ENCODE measurements around the gene RUNX2. TPM values are rescaled to one million over a fixed set of nuclear protein-coding genes. Genes with fewer than 3 reads are reported as not detected.

The RUNX2 gene
- total and polyA plus RNA-seq, 8 donors, result 2.5 to 5.9 (median 3.0) TPM

GRCh38 chr6:45586216-45587171, 258.4 kb downstream of the RUNX2 start:
- TF ChIP-seq, protein P1, sequence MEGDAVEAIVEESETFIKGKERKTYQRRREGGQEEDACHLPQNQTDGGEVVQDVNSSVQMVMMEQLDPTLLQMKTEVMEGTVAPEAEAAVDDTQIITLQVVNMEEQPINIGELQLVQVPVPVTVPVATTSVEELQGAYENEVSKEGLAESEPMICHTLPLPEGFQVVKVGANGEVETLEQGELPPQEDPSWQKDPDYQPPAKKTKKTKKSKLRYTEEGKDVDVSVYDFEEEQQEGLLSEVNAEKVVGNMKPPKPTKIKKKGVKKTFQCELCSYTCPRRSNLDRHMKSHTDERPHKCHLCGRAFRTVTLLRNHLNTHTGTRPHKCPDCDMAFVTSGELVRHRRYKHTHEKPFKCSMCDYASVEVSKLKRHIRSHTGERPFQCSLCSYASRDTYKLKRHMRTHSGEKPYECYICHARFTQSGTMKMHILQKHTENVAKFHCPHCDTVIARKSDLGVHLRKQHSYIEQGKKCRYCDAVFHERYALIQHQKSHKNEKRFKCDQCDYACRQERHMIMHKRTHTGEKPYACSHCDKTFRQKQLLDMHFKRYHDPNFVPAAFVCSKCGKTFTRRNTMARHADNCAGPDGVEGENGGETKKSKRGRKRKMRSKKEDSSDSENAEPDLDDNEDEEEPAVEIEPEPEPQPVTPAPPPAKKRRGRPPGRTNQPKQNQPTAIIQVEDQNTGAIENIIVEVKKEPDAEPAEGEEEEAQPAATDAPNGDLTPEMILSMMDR (IDR thresholded peaks at IDR 0.05), result no peak
- intact Hi-C loops (cut with DNase I), result no loop called here
- Histone ChIP-seq H3K27ac (no peak overlapping the region), H3K9me3 (peaks cover 0 to 6% of the 10 kb centered on the region in 2 donors), H3K4me1 (no peaks in the 10 kb centered on the region), H3K4me3 (no peak overlapping the region), H3K36me3 (no peaks in the 10 kb centered on the region), H3K27me3 (peaks cover 0 to 5% of the 10 kb centered on the region in 2 donors)
- ATAC-seq, result no peak
- no peak for DNase-seq

GRCh38 chr6:45587229-45588060, 259.3 kb downstream of the RUNX2 start:
- TF ChIP-seq, protein P1 (IDR thresholded peaks at IDR 0.05), result no peak
- no peak for ATAC-seq

DNA sequence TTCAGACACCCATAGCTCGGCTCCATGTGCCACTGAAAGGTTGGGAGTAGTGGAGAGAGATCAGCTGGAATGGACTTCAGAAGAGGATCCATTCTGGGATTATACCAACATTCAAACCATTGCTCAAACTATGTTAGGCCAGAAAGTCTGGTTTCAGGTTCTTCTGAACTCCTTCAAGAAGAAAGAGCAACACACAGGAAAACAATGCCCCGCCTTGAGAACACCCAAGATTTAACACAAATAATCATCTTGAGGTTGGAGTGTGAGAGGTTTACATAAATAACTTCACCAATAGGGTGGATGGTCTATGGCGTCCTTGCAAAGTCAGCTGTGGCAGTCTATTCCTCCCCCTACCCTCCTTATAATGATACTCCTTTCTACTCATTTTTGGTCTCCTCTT, 261.2 kb downstream of the RUNX2 start:
- peaks cover 0 to 5% of the 10 kb centered on the region in 2 donors for H3K27me3 ChIP-seq
- H3K4me1 ChIP-seq, result no peaks in the 10 kb centered on the region
- H3K4me3 ChIP-seq, result no peak overlapping the region
- DNase-seq (no peak), ATAC-seq (no peak)
- no peak overlapping the region for H3K27ac ChIP-seq
- H3K9me3 ChIP-seq, result no peaks in the 10 kb centered on the region
- TF ChIP-seq, protein P1 (IDR thresholded peaks at IDR 0.05), result no peak
- intact Hi-C loops (cut with DNase I), result no loop called here
- H3K36me3 ChIP-seq, result no peaks in the 10 kb centered on the region

More at GRCh38 chr6:45587229-45588060, 259.3 kb downstream of the RUNX2 start:
- no peak overlapping the region for H3K4me3 ChIP-seq
- no peak overlapping the region for H3K27ac ChIP-seq
- no peak for DNase-seq
- H3K4me1 ChIP-seq, result no peaks in the 10 kb centered on the region
- H3K9me3 ChIP-seq, result peaks cover 0 to 2% of the 10 kb centered on the region in 2 donors
- peaks cover 0 to 5% of the 10 kb centered on the region in 2 donors for H3K27me3 ChIP-seq
- no peaks in the 10 kb centered on the region for H3K36me3 ChIP-seq
- intact Hi-C loops (cut with DNase I), result no loop called here

- no peaks in the 10 kb centered on the region for H3K4me1 ChIP-seq
- H3K4me3 ChIP-seq, result no peak overlapping the region
- H3K9me3 ChIP-seq, result no peaks in the 10 kb centered on the region
- DNase-seq (no peak), ATAC-seq (peak; percentile 26)
- no peak overlapping the region for H3K27ac ChIP-seq
- TF ChIP-seq, protein P1 (IDR thresholded peaks at IDR 0.05), result no peak
- intact Hi-C loops (cut with DNase I), result no loop called here
- H3K27me3 ChIP-seq, result peaks cover 0 to 5% of the 10 kb centered on the region in 2 donors
- H3K36me3 ChIP-seq, result no peaks in the 10 kb centered on the region
Measured at GRCh38 chr6:45590226-45590625, 262.1 kb downstream of the RUNX2 start.
